KMS-11 (cell line): ENCODE data around the gene CSNK2A1.

Experiments used
- H2AFZ ChIP-seq: fragments of 200-600 bp; sonication (generic); 2 replicates; pipeline ENCODE4 v1.6.1; 2016; ENCODE audit warnings: antibody characterized with exemption, mixed run types, low read depth
- H3K27ac ChIP-seq: fragments of 200-600 bp; sonication (generic); 2 replicates; pipeline ENCODE4 v1.6.1; 2016; ENCODE audit warnings: mild to moderate bottlenecking, mixed run types
- H3K27me3 ChIP-seq: fragments of 200-600 bp; sonication (generic); 2 replicates; pipeline ENCODE4 v1.6.1; 2017; ENCODE audit warnings: mild to moderate bottlenecking, low read depth, mixed run types, moderate library complexity; ENCODE audit not compliant: insufficient read depth
- H3K36me3 ChIP-seq: fragments of 200-600 bp; sonication (generic); 2 replicates; pipeline ENCODE4 v1.6.1; 2017; ENCODE audit warnings: mild to moderate bottlenecking, mixed run types; ENCODE audit not compliant: insufficient read depth
- H3K4me1 ChIP-seq: fragments of 200-600 bp; sonication (generic); 2 replicates; pipeline ENCODE4 v1.6.1; 2016; ENCODE audit warnings: mild to moderate bottlenecking, low read depth, mixed run types; ENCODE audit not compliant: poor library complexity, severe bottlenecking
- H3K4me2 ChIP-seq: fragments of 200-600 bp; sonication (generic); 2 replicates; pipeline ENCODE4 v1.7.0; 2016; ENCODE audit warnings: mild to moderate bottlenecking, mixed run types
- H3K4me3 ChIP-seq: fragments of 200-600 bp; sonication (generic); IDR thresholded peaks from 2 replicates; pipeline ENCODE4 v1.6.1; 2017; ENCODE audit warnings: low read depth, low read length, mixed read lengths; ENCODE audit not compliant: insufficient read depth
- H3K79me2 ChIP-seq: fragments of 200-600 bp; sonication (generic); 2 replicates; pipeline ENCODE4 v1.6.1; 2016; ENCODE audit warnings: low read depth, mixed run types; ENCODE audit not compliant: insufficient read depth
- H3K9ac ChIP-seq: fragments of 200-600 bp; sonication (generic); 2 replicates; pipeline ENCODE4 v1.6.1; 2016; ENCODE audit warnings: mild to moderate bottlenecking, mixed run types
- H4K20me1 ChIP-seq: fragments of 200-600 bp; sonication (generic); 2 replicates; pipeline ENCODE4 v1.6.1; 2016; ENCODE audit warnings: mild to moderate bottlenecking, mixed run types; ENCODE audit not compliant: insufficient read depth
- CTCF ChIP-seq: fragments of 200-600 bp; sonication (generic); conservative IDR thresholded peaks from 2 replicates; pipeline ENCODE4 v1.6.1; 2017; ENCODE audit warnings: low read depth, mild to moderate bottlenecking, antibody characterized with exemption, low read length, moderate library complexity, mixed read lengths

Gene CSNK2A1

GRCh38 chr20:434661-435419, 108.8 kb downstream of the CSNK2A1 start:
- no peaks in the 10 kb centered on the region for H4K20me1 ChIP-seq
- no peak overlapping the region for H3K4me2 ChIP-seq
- H3K9ac ChIP-seq: no peak overlapping the region
- H3K27me3 ChIP-seq: no peaks in the 10 kb centered on the region
- 0 out of 2 replicates have a peak, but pooled peaks cover 5% of the 10 kb centered on the region for H3K36me3 ChIP-seq
- H3K4me1 ChIP-seq: peaks cover 44% of the 10 kb centered on the region
- H3K4me3 ChIP-seq: no peak overlapping the region
- H2AFZ ChIP-seq: no peak overlapping the region
- H3K79me2 ChIP-seq: no peaks in the 10 kb centered on the region
- no peak for TF ChIP-seq CTCF
- H3K27ac ChIP-seq: no peak overlapping the region

GRCh38 chr20:434221-434620, 109.4 kb downstream of the CSNK2A1 start:
- no peaks in the 10 kb centered on the region for H3K27me3 ChIP-seq
- no peaks in the 10 kb centered on the region for H4K20me1 ChIP-seq
- no peak overlapping the region for H3K4me2 ChIP-seq
- H2AFZ ChIP-seq: no peak overlapping the region
- H3K79me2 ChIP-seq: no peaks in the 10 kb centered on the region
- H3K4me3 ChIP-seq: no peak overlapping the region
- TF ChIP-seq CTCF: no peak
- no peak overlapping the region for H3K27ac ChIP-seq
- H3K9ac ChIP-seq: no peak overlapping the region
- H3K4me1 ChIP-seq: peaks cover 38% of the 10 kb centered on the region
- 0 out of 2 replicates have a peak, but pooled peaks cover 5% of the 10 kb centered on the region for H3K36me3 ChIP-seq

GRCh38 chr20:433300-433975, 110.2 kb downstream of the CSNK2A1 start:
- Histone ChIP-seq H3K27ac (no peak overlapping the region), H3K36me3 (0 out of 2 replicates have a peak, but pooled peaks cover 5% of the 10 kb centered on the region)

GRCh38 chr20:432677-433299, 110.8 kb downstream of the CSNK2A1 start:
- Histone ChIP-seq H3K4me3 (no peak overlapping the region), H3K9ac (no peak overlapping the region), H3K27ac (no peak overlapping the region), H3K79me2 (no peaks in the 10 kb centered on the region), H3K4me1 (peaks cover 25% of the 10 kb centered on the region), H3K4me2 (no peak overlapping the region), H3K36me3 (0 out of 2 replicates have a peak, but pooled peaks cover 5% of the 10 kb centered on the region), H3K27me3 (no peaks in the 10 kb centered on the region), H4K20me1 (no peaks in the 10 kb centered on the region), H2AFZ (no peak overlapping the region)
- TF ChIP-seq CTCF: no peak

More at GRCh38 chr20:433300-433975, 110.2 kb downstream of the CSNK2A1 start:
- no peaks in the 10 kb centered on the region for H4K20me1 ChIP-seq
- no peak overlapping the region for H3K4me3 ChIP-seq
- H3K79me2 ChIP-seq: no peaks in the 10 kb centered on the region
- H3K9ac ChIP-seq: no peak overlapping the region
- H3K27me3 ChIP-seq: no peaks in the 10 kb centered on the region
- no peak overlapping the region for H2AFZ ChIP-seq
- peaks cover 32% of the 10 kb centered on the region for H3K4me1 ChIP-seq
- no peak overlapping the region for H3K4me2 ChIP-seq
- no peak for TF ChIP-seq CTCF
